ENCODE results near the gene STK39.

STK39 gene

GRCh38 chr2:168184681-168185513 is 62.5 kb downstream of the STK39 start:
- TF ChIP-seq CTCF (IDR thresholded peaks at IDR 0.05; ENCODE audit: borderline replicate concordance, insufficient read depth, low read depth, low read length), result no peak

GRCh38 chr2:168183308-168183997 is 63.9 kb downstream of the STK39 start:
- no peak for TF ChIP-seq CTCF (IDR thresholded peaks at IDR 0.05; ENCODE audit: borderline replicate concordance, insufficient read depth, low read depth, low read length)
- no peak overlapping the region for H3K4me3 ChIP-seq (ENCODE audit: low read depth, low read length)

More at GRCh38 chr2:168184681-168185513, 62.5 kb downstream of the STK39 start:
- H3K4me3 ChIP-seq (ENCODE audit: low read depth, low read length), result no peak overlapping the region

GRCh38 chr2:168182550-168183249 is 64.7 kb downstream of the STK39 start:
- no peak overlapping the region for H3K4me3 ChIP-seq (ENCODE audit: low read depth, low read length)
- TF ChIP-seq CTCF (IDR thresholded peaks at IDR 0.05; ENCODE audit: borderline replicate concordance, insufficient read depth, low read depth, low read length), result no peak

- no peak for TF ChIP-seq CTCF (IDR thresholded peaks at IDR 0.05; ENCODE audit: borderline replicate concordance, insufficient read depth, low read depth, low read length)
- no peak overlapping the region for H3K4me3 ChIP-seq (ENCODE audit: low read depth, low read length)
Observed at GRCh38 chr2:168181825-168182224, 65.6 kb downstream of the STK39 start.

- no peak for TF ChIP-seq CTCF (IDR thresholded peaks at IDR 0.05; ENCODE audit: borderline replicate concordance, insufficient read depth, low read depth, low read length)
- no peak overlapping the region for H3K4me3 ChIP-seq (ENCODE audit: low read depth, low read length)
Observed at GRCh38 chr2:168180914-168181313, 66.5 kb downstream of the STK39 start.

- no peak overlapping the region for H3K4me3 ChIP-seq (ENCODE audit: low read depth, low read length)
- no peak for TF ChIP-seq CTCF (IDR thresholded peaks at IDR 0.05; ENCODE audit: borderline replicate concordance, insufficient read depth, low read depth, low read length)
Observed at GRCh38 chr2:168180483-168180882, 66.9 kb downstream of the STK39 start.
